DND-41 (cell line): ENCODE results near the gene ACKR3.
A peak's percentile ranks its signal among the peaks of the same experiment; 100 is the strongest.

Source experiments
- ATAC-seq: fragments of 200-7000 bp; cut with Tn5 transposase; 3 replicates; pipeline ENCODE4 v1.9.1; 2021; ENCODE audit warnings: low read depth; ENCODE audit not compliant: insufficient read depth
- DNase-seq: peaks from one replicate; pipeline ENCODE4 v3.0.0-alpha.2; 2020
- H2AFZ ChIP-seq: 2 replicates; pipeline ENCODE4 v1.6.0; 2012; ENCODE audit warnings: low read depth, low read length
- H3K27ac ChIP-seq: 2 replicates; pipeline ENCODE4 v1.5.1; 2012; ENCODE audit warnings: low read length, inconsistent platforms
- H3K27me3 ChIP-seq: fragments of 200-600 bp; sonication (generic); 2 replicates; pipeline ENCODE4 v1.6.0; 2012; ENCODE audit warnings: low read length, mild to moderate bottlenecking, inconsistent platforms; ENCODE audit not compliant: insufficient read depth, poor library complexity
- H3K36me3 ChIP-seq: 2 replicates; pipeline ENCODE4 v1.5.1; 2012; ENCODE audit warnings: low read length, inconsistent platforms; ENCODE audit not compliant: insufficient read depth
- H3K4me1 ChIP-seq: 2 replicates; pipeline ENCODE4 v1.5.1; 2012; ENCODE audit warnings: mild to moderate bottlenecking, low read length; ENCODE audit not compliant: insufficient read depth
- H3K4me2 ChIP-seq: 2 replicates; pipeline ENCODE4 v1.6.0; 2012; ENCODE audit warnings: mild to moderate bottlenecking, moderate library complexity, low read length, inconsistent platforms; ENCODE audit not compliant: insufficient read depth
- H3K4me3 ChIP-seq, 2 experiments: fragments of 200-600 bp in 1 of 2; shearing (Covaris generic) in 1 of 2; 2 replicates each; pipeline ENCODE4 v1.5.1; 2012 to 2016; ENCODE audit warnings: inconsistent platforms in 2 of 2, low read length in 2 of 2, mild to moderate bottlenecking in 2 of 2, low read depth in 1 of 2, moderate library complexity in 1 of 2
- H3K79me2 ChIP-seq: 2 replicates; pipeline ENCODE4 v1.6.0; 2012; ENCODE audit warnings: low read length, inconsistent platforms; ENCODE audit not compliant: insufficient read depth
- H3K9ac ChIP-seq: 2 replicates; pipeline ENCODE4 v1.6.0; 2012; ENCODE audit warnings: low read depth, mild to moderate bottlenecking, inconsistent platforms, low read length, moderate library complexity
- H3K9me3 ChIP-seq: 2 replicates; pipeline ENCODE4 v1.5.1; 2012; ENCODE audit warnings: low read length, moderate library complexity, mild to moderate bottlenecking, inconsistent platforms; ENCODE audit not compliant: insufficient read depth, severe bottlenecking
- H4K20me1 ChIP-seq: 2 replicates; pipeline ENCODE4 v1.6.0; 2012; ENCODE audit warnings: low read length; ENCODE audit not compliant: insufficient read depth
- CTCF ChIP-seq: IDR thresholded peaks from 2 replicates; pipeline ENCODE4 v1.5.1; 2012; ENCODE audit warnings: borderline replicate concordance, low read length, moderate library complexity, mild to moderate bottlenecking; ENCODE audit not compliant: poor library complexity, severe bottlenecking; ENCODE audit errors: extremely low read depth
- EZH2 ChIP-seq: IDR thresholded peaks from 3 replicates; pipeline ENCODE4 v1.6.1; 2012; ENCODE audit warnings: borderline replicate concordance, low read depth, mild to moderate bottlenecking, moderate library complexity, low read length, inconsistent platforms; ENCODE audit not compliant: severe bottlenecking

The ACKR3 gene

DNA sequence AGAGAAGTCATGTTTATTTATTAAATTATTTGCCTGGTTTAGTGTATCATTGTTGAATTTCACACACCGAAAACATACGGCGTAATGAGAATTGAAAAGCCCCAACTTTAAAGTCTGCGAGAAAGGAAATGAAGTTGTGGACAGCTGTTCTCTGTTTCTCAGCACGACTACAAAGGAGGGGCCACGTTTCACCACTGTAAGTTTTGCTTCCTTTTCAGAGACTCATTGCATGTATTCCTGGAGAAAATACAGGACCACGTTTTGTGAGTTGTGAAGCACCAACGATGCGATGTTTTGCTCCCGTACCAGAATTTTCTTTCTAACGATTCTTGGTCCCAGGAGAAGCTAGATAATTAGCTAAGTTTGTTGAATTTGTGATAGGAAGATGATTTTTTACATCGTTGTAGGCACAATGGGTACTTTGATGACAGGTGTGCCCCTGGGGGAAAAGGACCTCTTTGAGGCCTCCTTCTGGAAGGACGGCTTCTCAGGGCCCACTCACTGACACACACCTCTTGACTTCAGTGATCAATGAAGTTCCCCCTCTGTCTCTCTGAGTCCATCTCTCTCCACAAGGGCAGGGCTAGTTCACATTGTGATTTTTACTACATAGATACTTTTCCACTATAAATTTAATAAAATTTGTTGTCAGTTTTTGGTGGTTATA is 23.7 kb upstream of the ACKR3 start:
- peaks cover 19% of the 10 kb centered on the region for H3K79me2 ChIP-seq
- TF ChIP-seq EZH2, result no peak
- no peak for TF ChIP-seq CTCF
- peak; percentile 53 for ATAC-seq
- peaks cover 52% of the 10 kb centered on the region for H3K4me1 ChIP-seq
- DNase-seq, result peak; percentile 78
- H3K9me3 ChIP-seq, result no peaks in the 10 kb centered on the region
- peak overlapping the region; percentile 97 for H3K27ac ChIP-seq
- no peaks in the 10 kb centered on the region for H3K27me3 ChIP-seq
- H3K9ac ChIP-seq, result peak overlapping the region; percentile 61
- H4K20me1 ChIP-seq, result no peaks in the 10 kb centered on the region
- H3K36me3 ChIP-seq, result no peaks in the 10 kb centered on the region
- H3K4me3 ChIP-seq, result peak overlapping the region in 1 of 2 experiments; percentile 49; a peak in 2 of 4 replicates
- peak overlapping the region; percentile 65 for H3K4me2 ChIP-seq
- peak overlapping the region; percentile 43; the same call in 1 of the 2 replicates for H2AFZ ChIP-seq

DNA sequence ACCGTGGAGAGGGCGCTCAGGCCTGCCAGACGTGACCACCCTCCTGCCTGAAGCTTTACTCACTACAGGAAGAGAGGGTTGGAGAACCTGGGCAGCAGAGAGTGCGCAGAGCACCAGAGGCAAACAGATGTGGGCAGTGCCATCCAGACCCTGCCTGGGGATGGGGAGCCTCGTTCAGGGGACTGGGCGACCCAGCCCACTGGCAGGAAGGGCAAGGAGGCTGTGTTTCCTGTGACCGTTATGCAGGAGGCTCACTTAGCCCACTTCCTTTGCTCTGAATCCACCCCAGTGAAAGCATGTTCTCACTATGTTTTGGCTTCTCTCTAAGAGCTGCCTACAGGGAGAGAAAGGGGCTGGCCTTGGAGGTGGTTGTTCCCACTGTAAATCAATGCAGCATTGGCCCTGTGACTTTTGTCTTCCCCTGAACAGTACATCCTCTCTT is 23.0 kb upstream of the ACKR3 start:
- no peaks in the 10 kb centered on the region for H3K27me3 ChIP-seq
- H3K4me3 ChIP-seq, result peak overlapping the region in 1 of 2 experiments; percentile 49; a peak in 2 of 4 replicates
- H3K36me3 ChIP-seq, result no peaks in the 10 kb centered on the region
- H3K27ac ChIP-seq, result peak overlapping the region; percentile 97
- TF ChIP-seq CTCF, result no peak
- TF ChIP-seq EZH2, result no peak
- no peaks in the 10 kb centered on the region for H4K20me1 ChIP-seq
- H3K9ac ChIP-seq, result peak overlapping the region; percentile 61
- H3K4me1 ChIP-seq, result peaks cover 51% of the 10 kb centered on the region
- peak overlapping the region; percentile 48 for H2AFZ ChIP-seq
- peaks cover 19% of the 10 kb centered on the region for H3K79me2 ChIP-seq
- H3K4me2 ChIP-seq, result peak overlapping the region; percentile 65
- peak; percentile 90 for DNase-seq
- ATAC-seq, result peak; percentile 90
- H3K9me3 ChIP-seq, result no peaks in the 10 kb centered on the region

DNA sequence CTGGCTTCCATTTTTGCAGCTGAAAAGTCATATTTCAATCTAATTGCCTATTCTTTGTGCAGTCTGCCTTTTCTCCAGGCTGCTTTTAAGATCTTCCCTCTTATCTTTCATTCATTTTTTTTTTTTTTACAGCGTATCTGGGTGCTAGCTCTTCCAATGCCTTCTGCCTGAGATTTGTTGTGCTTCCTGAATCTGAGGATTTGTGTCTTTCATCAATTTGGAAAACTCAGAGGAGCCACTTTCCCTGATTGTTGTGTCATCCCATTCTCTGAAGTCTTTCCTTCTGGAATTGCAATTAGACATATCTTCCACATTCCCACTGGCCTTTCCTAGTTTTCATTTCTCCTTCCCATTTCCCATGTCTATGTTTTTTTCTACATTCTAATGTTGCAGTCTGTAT is 21.9 kb upstream of the ACKR3 start:
- H3K27ac ChIP-seq, result peak overlapping the region; percentile 97
- peak overlapping the region; percentile 65 for H3K4me2 ChIP-seq
- no peaks in the 10 kb centered on the region for H3K9me3 ChIP-seq
- H3K4me3 ChIP-seq, result no peak overlapping the region
- ATAC-seq (no peak), DNase-seq (no peak)
- peaks cover 13% of the 10 kb centered on the region for H3K79me2 ChIP-seq
- H3K36me3 ChIP-seq, result no peaks in the 10 kb centered on the region
- peak overlapping the region; percentile 61 for H3K9ac ChIP-seq
- H2AFZ ChIP-seq, result no peak overlapping the region
- TF ChIP-seq EZH2 (no peak), CTCF (no peak)
- H4K20me1 ChIP-seq, result no peaks in the 10 kb centered on the region
- peaks cover 51% of the 10 kb centered on the region for H3K4me1 ChIP-seq
- no peaks in the 10 kb centered on the region for H3K27me3 ChIP-seq
